ENCODE data around the gene DLL4. TPM values are rescaled to one million over a fixed set of nuclear protein-coding genes. Genes with fewer than 3 reads are reported as not detected.

The DLL4 gene
- total RNA-seq, 2 experiments from 2014 or later: not detected

GRCh38 chr15:40929660-40930429 is 705 bp downstream of the DLL4 start:
- POLR2A ChIA-PET: interaction anchor here (3.0 kb wide), 1 partner anchor 12 kb away, joined by 21 read pairs; no protein-coding TSS in a partner anchor
- intact Hi-C loops (cut with micrococcal nuclease): loop anchor here (2.0 kb wide), 1 partner anchor 23 kb away; the partner anchor contains the start of gene CHAC1

GRCh38 chr15:40930430-40931299 is 1.5 kb downstream of the DLL4 start:
- Mint-ChIP-seq H3K27ac (peak overlapping the region; percentile 6), H3K4me1 (ENCODE audit: low read depth) (peaks cover 40% of the 10 kb centered on the region)

More at GRCh38 chr15:40929660-40930429, 705 bp downstream of the DLL4 start:
- H3K9me3 Mint-ChIP-seq: no peaks in the 10 kb centered on the region
- DNase-seq: no peak
- H3K4me1 Mint-ChIP-seq (ENCODE audit: low read depth): peaks cover 40% of the 10 kb centered on the region
- H3K27me3 Mint-ChIP-seq: peaks cover 61% of the 10 kb centered on the region
- H3K27ac Mint-ChIP-seq: no peak overlapping the region
- peak overlapping the region; percentile 47 for H3K4me3 Mint-ChIP-seq
- CTCF ChIA-PET: interaction anchor here (0.5 to 7.5 kb wide), 29 partner anchors 10 to 364 kb away, joined by 3 to 74 read pairs (median 4); partner anchors contain the start of genes CHAC1, CHP1 and EXD1
- no peaks in the 10 kb centered on the region for H3K36me3 Mint-ChIP-seq

GRCh38 chr15:40931300-40932142 is 2.4 kb downstream of the DLL4 start:
- H3K9me3 Mint-ChIP-seq: no peaks in the 10 kb centered on the region
- ChIA-PET CTCF (interaction anchor here (1.0 to 7.5 kb wide), 15 partner anchors 10 to 165 kb away, joined by 3 to 74 read pairs (median 4); partner anchors contain the start of gene CHAC1), POLR2A (interaction anchor here (3.0 kb wide), 1 partner anchor 10 kb away, joined by 21 read pairs; no protein-coding TSS in a partner anchor)
- peaks cover 37% of the 10 kb centered on the region for H3K4me1 Mint-ChIP-seq (ENCODE audit: low read depth)
- no peak overlapping the region for H3K4me3 Mint-ChIP-seq
- H3K36me3 Mint-ChIP-seq: no peaks in the 10 kb centered on the region
- DNase-seq: no peak
- H3K27ac Mint-ChIP-seq: peak overlapping the region; percentile 6
- intact Hi-C loops (cut with micrococcal nuclease): loop anchor here (2.0 kb wide), 1 partner anchor 21 kb away; the partner anchor contains the start of gene CHAC1
- H3K27me3 Mint-ChIP-seq: peaks cover 51% of the 10 kb centered on the region

More at GRCh38 chr15:40930430-40931299, 1.5 kb downstream of the DLL4 start:
- DNase-seq: peak; percentile 73
- intact Hi-C loops (cut with micrococcal nuclease): loop anchor here (2.0 kb wide), 1 partner anchor 22 kb away; the partner anchor contains the start of gene CHAC1
- Mint-ChIP-seq H3K4me3 (peak overlapping the region; percentile 47), H3K27me3 (peaks cover 55% of the 10 kb centered on the region), H3K36me3 (no peaks in the 10 kb centered on the region), H3K9me3 (no peaks in the 10 kb centered on the region)
- ChIA-PET CTCF (interaction anchor here (0.6 to 7.5 kb wide), 27 partner anchors 11 to 365 kb away, joined by 3 to 74 read pairs (median 4); partner anchors contain the start of genes CHAC1, CHP1 and EXD1), POLR2A (interaction anchor here (3.0 kb wide), 1 partner anchor 11 kb away, joined by 21 read pairs; no protein-coding TSS in a partner anchor)

GRCh38 chr15:40932156-40932555 is 3.0 kb downstream of the DLL4 start:
- H3K27ac Mint-ChIP-seq: no peak overlapping the region
- peaks cover 45% of the 10 kb centered on the region for H3K27me3 Mint-ChIP-seq
- ChIA-PET POLR2A (interaction anchor here (3.0 kb wide), 1 partner anchor 10 kb away, joined by 21 read pairs; no protein-coding TSS in a partner anchor), CTCF (interaction anchor here (2.0 to 7.5 kb wide), 3 partner anchors 9 to 28 kb away, joined by 5 to 74 read pairs (median 21); no protein-coding TSS in a partner anchor)
- no peak overlapping the region for H3K4me3 Mint-ChIP-seq
- intact Hi-C loops (cut with micrococcal nuclease): no loop called here
- no peak for DNase-seq
- H3K9me3 Mint-ChIP-seq: no peaks in the 10 kb centered on the region
- no peaks in the 10 kb centered on the region for H3K36me3 Mint-ChIP-seq
- H3K4me1 Mint-ChIP-seq (ENCODE audit: low read depth): peaks cover 30% of the 10 kb centered on the region

- intact Hi-C loops (cut with micrococcal nuclease): no loop called here
- Mint-ChIP-seq H3K27ac (no peak overlapping the region), H3K4me3 (no peak overlapping the region), H3K36me3 (no peaks in the 10 kb centered on the region), H3K9me3 (no peaks in the 10 kb centered on the region), H3K4me1 (ENCODE audit: low read depth) (peaks cover 27% of the 10 kb centered on the region), H3K27me3 (peaks cover 42% of the 10 kb centered on the region)
- DNase-seq: no peak
- CTCF ChIA-PET: interaction anchor here (0.6 to 7.5 kb wide), 4 partner anchors 8 to 233 kb away, joined by 3 to 74 read pairs (median 13); no protein-coding TSS in a partner anchor
- POLR2A ChIA-PET: interaction anchor here (0.6 kb wide), 1 partner anchor 92 kb away, joined by 3 read pairs; no protein-coding TSS in a partner anchor
These were observed 3.7 kb downstream of the DLL4 start for GRCh38 chr15:40932649-40933516.

GRCh38 chr15:40933517-40933902 is 4.4 kb downstream of the DLL4 start:
- no peak for DNase-seq
- Mint-ChIP-seq H3K27me3 (peaks cover 39% of the 10 kb centered on the region), H3K36me3 (no peaks in the 10 kb centered on the region), H3K4me1 (ENCODE audit: low read depth) (peaks cover 23% of the 10 kb centered on the region), H3K27ac (no peak overlapping the region), H3K4me3 (no peak overlapping the region), H3K9me3 (no peaks in the 10 kb centered on the region)
- intact Hi-C loops (cut with micrococcal nuclease): no loop called here
- CTCF ChIA-PET: interaction anchor here (0.6 to 7.5 kb wide), 3 partner anchors 8 to 232 kb away, joined by 3 to 74 read pairs (median 5); no protein-coding TSS in a partner anchor
- POLR2A ChIA-PET: no interaction called here

- DNase-seq: no peak
- no peak overlapping the region for H3K27ac Mint-ChIP-seq
- H3K27me3 Mint-ChIP-seq: peaks cover 31% of the 10 kb centered on the region
- intact Hi-C loops (cut with micrococcal nuclease): no loop called here
- H3K36me3 Mint-ChIP-seq: no peaks in the 10 kb centered on the region
- H3K4me1 Mint-ChIP-seq (ENCODE audit: low read depth): peaks cover 16% of the 10 kb centered on the region
- H3K4me3 Mint-ChIP-seq: no peak overlapping the region
- ChIA-PET CTCF (no interaction called here), POLR2A (no interaction called here)
- H3K9me3 Mint-ChIP-seq: no peaks in the 10 kb centered on the region
These were observed 5.3 kb downstream of the DLL4 start for GRCh38 chr15:40934457-40934856.

GRCh38 chr15:40936234-40936708 is 7.1 kb downstream of the DLL4 start:
- no peak overlapping the region for H3K27ac Mint-ChIP-seq
- H3K9me3 Mint-ChIP-seq: no peaks in the 10 kb centered on the region
- CTCF ChIA-PET: no interaction called here
- H3K36me3 Mint-ChIP-seq: no peaks in the 10 kb centered on the region
- H3K27me3 Mint-ChIP-seq: peaks cover 16% of the 10 kb centered on the region
- POLR2A ChIA-PET: no interaction called here
- no peak for DNase-seq
- no peak overlapping the region for H3K4me3 Mint-ChIP-seq
- intact Hi-C loops (cut with micrococcal nuclease): no loop called here
- peaks cover 8% of the 10 kb centered on the region for H3K4me1 Mint-ChIP-seq (ENCODE audit: low read depth)

GRCh38 chr15:40936709-40937666 is 7.8 kb downstream of the DLL4 start:
- Mint-ChIP-seq H3K36me3 (no peaks in the 10 kb centered on the region), H3K27ac (no peak overlapping the region), H3K27me3 (peaks cover 9% of the 10 kb centered on the region), H3K9me3 (no peaks in the 10 kb centered on the region), H3K4me1 (ENCODE audit: low read depth) (peaks cover 10% of the 10 kb centered on the region), H3K4me3 (no peak overlapping the region)
- DNase-seq: no peak
- intact Hi-C loops (cut with micrococcal nuclease): no loop called here
- POLR2A ChIA-PET: no interaction called here
- CTCF ChIA-PET: no interaction called here

All from activated CD4-positive, alpha-beta memory T cell treated with anti-CD3 and anti-CD28 coated beads for 36 hours (primary cell).